GM10248 (cell line): ENCODE data around the gene CCDC85C.

Experiments used
- CTCF ChIA-PET: fragments of 300-600 bp; sonication (Branson Sonifier 250); formaldehyde crosslinking; extraction: SDS; loops from one replicate; lab custom pipeline; 2021; ENCODE audit warnings: antibody characterized with exemption; lab: Yijun Ruan, JAX
- POLR2A ChIA-PET: fragments of 350-650 bp; sonication (Branson Sonifier 250); formaldehyde crosslinking; extraction: SDS; loops from one replicate; lab custom pipeline; 2020; ENCODE audit warnings: antibody characterized with exemption; lab: Yijun Ruan, JAX
- DNase-seq: peaks from one replicate; pipeline ENCODE4 v3.0.0; 2012; ENCODE audit errors: extremely low spot score
- TF ChIP-seq, protein P1 (sequence below): IDR thresholded peaks from 2 replicates; pipeline ENCODE4 v1.5.1; 2012; ENCODE audit warnings: mild to moderate bottlenecking, low read depth; ENCODE audit errors: extremely low read depth, missing control alignments, control extremely low read depth

CCDC85C gene

DNA sequence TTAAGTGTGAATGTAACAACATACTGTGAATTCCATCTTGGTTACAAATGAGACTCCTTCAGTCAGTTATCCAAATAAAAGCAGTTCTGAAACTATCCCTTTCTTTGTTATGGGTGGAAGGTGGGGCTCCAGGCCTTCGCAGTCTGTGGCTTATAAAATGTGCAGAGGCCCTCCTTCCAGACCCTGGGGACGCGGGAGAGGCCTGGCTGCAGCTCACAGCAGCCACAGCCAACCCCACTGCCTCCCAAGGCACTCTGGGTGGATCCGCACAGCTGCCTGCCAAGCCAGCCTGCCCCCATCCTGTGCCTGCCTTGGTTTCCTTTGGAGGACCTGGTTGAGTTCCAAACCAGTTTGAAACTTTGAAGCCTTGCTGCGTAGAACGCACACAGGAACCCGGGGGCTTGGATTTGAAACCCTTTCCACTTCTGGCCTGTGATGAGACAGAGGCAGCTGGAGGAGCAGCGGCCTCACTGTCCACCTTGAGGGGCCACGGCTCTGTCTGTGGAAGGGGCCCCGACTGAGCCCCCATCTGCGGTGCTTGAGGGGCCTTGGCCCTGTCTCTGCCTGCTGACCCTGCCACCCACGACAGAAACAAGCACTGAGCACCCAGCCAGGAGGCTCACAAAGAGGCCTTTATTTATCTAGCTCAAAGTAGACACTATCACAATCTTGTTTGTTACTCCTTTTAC lies 92.4 kb downstream of the CCDC85C start:
- ChIA-PET POLR2A (no interaction called here), CTCF (no interaction called here)
- no peak for DNase-seq
- TF ChIP-seq, protein P1, sequence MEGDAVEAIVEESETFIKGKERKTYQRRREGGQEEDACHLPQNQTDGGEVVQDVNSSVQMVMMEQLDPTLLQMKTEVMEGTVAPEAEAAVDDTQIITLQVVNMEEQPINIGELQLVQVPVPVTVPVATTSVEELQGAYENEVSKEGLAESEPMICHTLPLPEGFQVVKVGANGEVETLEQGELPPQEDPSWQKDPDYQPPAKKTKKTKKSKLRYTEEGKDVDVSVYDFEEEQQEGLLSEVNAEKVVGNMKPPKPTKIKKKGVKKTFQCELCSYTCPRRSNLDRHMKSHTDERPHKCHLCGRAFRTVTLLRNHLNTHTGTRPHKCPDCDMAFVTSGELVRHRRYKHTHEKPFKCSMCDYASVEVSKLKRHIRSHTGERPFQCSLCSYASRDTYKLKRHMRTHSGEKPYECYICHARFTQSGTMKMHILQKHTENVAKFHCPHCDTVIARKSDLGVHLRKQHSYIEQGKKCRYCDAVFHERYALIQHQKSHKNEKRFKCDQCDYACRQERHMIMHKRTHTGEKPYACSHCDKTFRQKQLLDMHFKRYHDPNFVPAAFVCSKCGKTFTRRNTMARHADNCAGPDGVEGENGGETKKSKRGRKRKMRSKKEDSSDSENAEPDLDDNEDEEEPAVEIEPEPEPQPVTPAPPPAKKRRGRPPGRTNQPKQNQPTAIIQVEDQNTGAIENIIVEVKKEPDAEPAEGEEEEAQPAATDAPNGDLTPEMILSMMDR = no peak

DNA sequence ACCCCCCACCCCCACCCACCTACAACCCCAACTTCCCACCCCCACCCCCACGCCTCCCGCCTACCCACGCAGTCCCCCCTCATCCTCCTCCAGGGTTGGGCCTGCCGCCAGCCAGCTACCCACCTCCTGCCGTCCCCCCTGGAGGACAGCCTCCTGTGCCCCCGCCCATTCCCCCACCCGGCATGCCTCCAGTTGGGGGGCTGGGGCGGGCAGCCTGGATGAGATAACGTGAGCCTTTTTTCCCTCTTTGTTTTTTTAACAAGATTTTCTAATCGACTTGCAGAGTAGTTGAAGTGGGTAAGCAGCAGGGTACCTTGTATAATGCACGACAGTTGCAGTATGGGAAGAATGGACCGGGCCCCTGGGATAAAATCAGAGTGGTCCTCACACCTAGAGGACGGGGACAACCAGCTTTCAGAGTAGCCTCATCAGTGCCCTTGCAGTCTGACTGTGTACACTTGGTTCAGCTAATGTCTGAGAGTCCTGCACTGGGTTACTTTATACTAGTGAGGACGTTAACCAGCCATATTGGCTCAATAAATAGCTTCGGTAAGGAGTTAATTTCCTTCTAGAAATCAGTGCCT lies 93.4 kb downstream of the CCDC85C start:
- ChIA-PET POLR2A (no interaction called here), CTCF (no interaction called here)
- no peak for DNase-seq
- TF ChIP-seq, protein P1 = no peak

DNA sequence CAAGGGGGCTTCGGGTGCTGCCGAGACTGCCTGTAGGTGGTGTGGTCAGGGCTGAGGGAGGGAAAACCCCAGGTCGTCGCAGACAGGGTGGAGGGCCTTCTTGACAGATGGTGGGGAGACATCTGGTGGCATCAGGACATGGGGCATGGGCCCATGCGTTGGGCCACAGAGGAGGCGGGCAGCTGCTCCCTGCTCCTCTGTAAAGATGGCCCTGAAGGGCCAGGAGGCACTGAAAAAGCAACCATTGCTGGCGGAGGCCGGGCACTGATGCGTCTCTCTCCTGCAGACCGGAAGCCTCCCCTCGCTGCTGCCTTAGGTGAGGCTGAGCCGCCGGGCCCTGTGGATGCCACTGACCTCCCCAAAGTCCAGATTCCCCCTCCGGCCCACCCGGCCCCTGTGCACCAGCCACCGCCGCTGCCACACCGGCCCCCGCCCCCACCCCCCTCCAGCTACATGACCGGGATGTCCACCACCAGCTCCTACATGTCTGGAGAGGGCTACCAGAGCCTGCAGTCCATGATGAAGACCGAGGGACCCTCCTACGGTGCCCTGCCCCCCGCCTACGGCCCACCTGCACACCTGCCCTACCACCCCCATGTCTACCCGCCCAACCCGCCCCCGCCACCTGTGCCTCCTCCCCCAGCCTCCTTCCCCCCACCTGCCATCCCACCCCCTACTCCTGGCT lies 94.0 kb downstream of the CCDC85C start:
- ChIA-PET POLR2A (no interaction called here), CTCF (no interaction called here)
- DNase-seq = no peak
- TF ChIP-seq, protein P1 = no peak

DNA sequence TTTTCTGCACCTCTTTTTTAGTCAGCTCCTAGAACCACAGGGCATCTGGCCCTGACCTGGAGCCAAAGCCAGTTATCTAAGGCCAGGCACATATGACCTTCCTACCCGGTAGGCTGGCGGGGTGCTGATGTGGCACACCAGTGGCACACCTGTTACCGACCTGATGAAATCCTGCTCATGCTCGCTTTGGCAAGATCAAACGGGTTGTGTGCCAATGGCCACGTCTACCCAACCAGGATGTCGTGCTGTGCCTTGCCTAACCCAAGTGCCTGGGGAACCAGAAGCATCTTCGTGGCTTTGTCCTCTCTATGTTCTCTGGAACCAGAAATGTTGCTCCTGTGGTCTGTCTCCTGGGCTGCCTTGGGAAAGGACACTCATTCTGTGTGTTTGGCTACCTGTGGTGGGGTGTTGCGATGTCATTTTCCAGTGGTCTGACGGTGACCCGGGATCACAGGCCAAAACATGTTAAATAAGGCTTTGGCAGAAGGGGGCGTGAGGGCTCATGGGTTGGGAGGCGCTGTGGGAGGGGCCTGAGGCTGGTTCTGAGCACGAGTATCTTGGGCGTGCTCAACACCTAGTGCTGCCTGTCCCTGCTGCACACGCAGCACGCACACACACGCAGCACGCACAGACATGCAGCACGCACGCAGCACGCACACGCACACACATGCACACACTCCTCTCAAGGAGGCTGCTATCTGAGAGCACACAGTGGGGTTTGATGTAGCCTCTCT lies 94.9 kb downstream of the CCDC85C start:
- ChIA-PET CTCF (no interaction called here), POLR2A (no interaction called here)
- TF ChIP-seq, protein P1 = no peak
- no peak for DNase-seq

DNA sequence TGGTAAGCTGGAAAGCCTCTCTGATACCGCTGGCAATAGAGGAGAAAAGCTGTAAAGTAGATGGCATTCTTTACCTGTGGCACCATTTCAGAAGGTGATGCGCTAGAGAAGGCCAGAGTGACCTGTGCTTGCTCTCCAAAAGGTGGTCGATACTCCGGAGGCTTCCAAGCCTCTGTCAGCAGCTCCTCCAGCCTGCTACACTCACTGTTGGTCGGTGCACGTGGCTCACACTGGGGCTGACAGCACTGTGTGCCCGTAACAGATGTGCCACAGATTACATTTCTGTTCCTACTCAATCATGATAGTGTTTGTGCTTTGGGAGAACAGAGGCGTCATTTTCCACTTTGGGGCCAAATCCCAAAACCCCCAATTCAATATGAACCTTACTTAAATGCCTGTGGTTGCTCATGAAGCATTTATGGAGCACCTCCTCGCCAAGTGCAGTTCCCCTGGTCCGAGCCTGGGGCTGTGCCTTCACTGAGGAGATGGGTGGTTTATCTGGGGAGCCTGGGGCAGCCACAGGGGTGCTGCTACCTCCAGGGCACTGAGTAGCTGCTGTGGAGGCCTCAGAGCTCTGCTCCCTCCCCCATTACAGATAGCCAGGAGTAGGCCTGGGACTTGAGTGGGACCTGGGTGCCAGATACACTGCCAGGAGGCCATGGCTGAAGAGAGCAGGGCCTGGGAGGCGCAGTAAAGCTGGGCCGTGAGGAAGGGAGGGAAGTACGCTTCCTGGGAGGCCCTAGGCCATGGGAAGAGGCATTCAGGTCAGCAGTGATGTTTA lies 96.0 kb downstream of the CCDC85C start:
- no peak for DNase-seq
- POLR2A ChIA-PET = interaction anchor here (0.6 kb wide), 1 partner anchor 777 kb away, joined by 4 read pairs; no protein-coding TSS in a partner anchor
- CTCF ChIA-PET = no interaction called here
- TF ChIP-seq, protein P1 = no peak
